22Rv1 (cell line): ENCODE results near the gene ELAPOR1.

Experiments used
- CTCF ChIP-seq: fragments of 450-650 bp; IDR thresholded peaks from 2 replicates; pipeline ENCODE4 v1.5.1; 2017; ENCODE audit warnings: mild to moderate bottlenecking
- ZFX ChIP-seq: fragments of 450-650 bp; IDR thresholded peaks from 2 replicates; pipeline ENCODE4 v1.6.1; 2017; ENCODE audit warnings: antibody characterized with exemption, borderline replicate concordance

GRCh38 chr1:109095631-109096030 is 18.3 kb upstream of the ELAPOR1 start:
- no peak for TF ChIP-seq CTCF
- no peak for TF ChIP-seq ZFX
